ENCODE results near the gene SPATA9. TPM values are rescaled to one million over a fixed set of nuclear protein-coding genes. Genes with fewer than 3 reads are reported as not detected.
A peak's percentile ranks its signal among the peaks of the same experiment; 100 is the strongest.
"Not testable (repeated sequence)": the region's sequence is repeated elsewhere in the genome, so short reads cannot be mapped to it uniquely, and the experiment has no call there.

The SPATA9 gene
- total RNA-seq, 1 donor from 2014 or later = not detected

GRCh38 chr5:95725071-95725820 lies 42.5 kb upstream of the SPATA9 start:
- H3K36me3 Mint-ChIP-seq (ENCODE audit: low read depth) = no peaks in the 10 kb centered on the region
- DNase-seq (ENCODE audit: low spot score) = no peak
- intact Hi-C loops (cut with micrococcal nuclease) = no loop called here
- no peak overlapping the region for H3K4me3 Mint-ChIP-seq (ENCODE audit: low read depth)
- peaks cover 63% of the 10 kb centered on the region for H3K27me3 Mint-ChIP-seq (ENCODE audit: low read depth)
- H3K9me3 Mint-ChIP-seq = no peaks in the 10 kb centered on the region
- no peak overlapping the region for H3K27ac Mint-ChIP-seq
- H3K4me1 Mint-ChIP-seq (ENCODE audit: low read depth) = peaks cover 22% of the 10 kb centered on the region

DNA sequence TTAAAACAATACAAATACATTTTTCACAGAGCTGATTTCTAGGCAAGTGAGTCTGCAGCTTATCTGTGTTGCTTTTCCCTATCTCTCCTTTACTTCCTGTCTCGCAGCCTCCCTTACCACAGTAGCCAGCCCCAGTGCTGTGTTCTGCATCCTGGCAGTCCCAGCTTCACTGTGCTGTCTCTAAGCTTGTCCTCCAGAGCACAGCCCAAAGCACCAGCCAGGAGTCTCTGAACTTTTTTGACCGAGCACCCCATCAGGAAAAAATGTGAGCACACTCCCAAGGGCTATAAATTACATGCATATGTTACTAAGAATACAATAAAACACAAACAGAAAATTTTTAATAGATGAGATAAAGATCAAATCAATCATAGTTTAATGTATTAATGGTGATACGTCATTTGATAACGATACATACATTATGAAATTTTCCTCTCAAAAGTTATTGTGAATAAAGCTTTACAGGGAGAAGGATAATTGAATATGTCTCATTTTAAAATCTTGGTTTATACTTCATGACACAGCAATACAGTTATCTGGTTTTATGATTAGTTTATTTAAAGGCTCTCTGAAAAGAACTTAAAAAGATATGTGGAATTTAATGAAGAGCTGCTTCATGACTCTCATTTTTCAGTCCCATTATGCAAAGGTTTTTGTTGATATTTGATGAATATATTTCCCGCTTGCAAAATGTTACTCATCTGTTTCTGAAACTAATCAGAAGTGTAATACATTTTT lies 41.0 kb upstream of the SPATA9 start:
- no peak for DNase-seq (ENCODE audit: low spot score)
- Mint-ChIP-seq H3K4me3 (ENCODE audit: low read depth) (no peak overlapping the region), H3K9me3 (no peaks in the 10 kb centered on the region), H3K4me1 (ENCODE audit: low read depth) (peaks cover 25% of the 10 kb centered on the region), H3K27ac (no peak overlapping the region), H3K36me3 (ENCODE audit: low read depth) (no peaks in the 10 kb centered on the region), H3K27me3 (ENCODE audit: low read depth) (peaks cover 58% of the 10 kb centered on the region)
- intact Hi-C loops (cut with micrococcal nuclease) = no loop called here

- Mint-ChIP-seq H3K4me1 (ENCODE audit: low read depth) (peaks cover 19% of the 10 kb centered on the region), H3K27me3 (ENCODE audit: low read depth) (peaks cover 40% of the 10 kb centered on the region), H3K36me3 (ENCODE audit: low read depth) (no peaks in the 10 kb centered on the region), H3K9me3 (no peaks in the 10 kb centered on the region), H3K4me3 (ENCODE audit: low read depth) (no peak overlapping the region), H3K27ac (no peak overlapping the region)
- DNase-seq (ENCODE audit: low spot score) = no peak
- intact Hi-C loops (cut with micrococcal nuclease) = no loop called here
Observed at GRCh38 chr5:95721582-95722295, 38.9 kb upstream of the SPATA9 start.

DNA sequence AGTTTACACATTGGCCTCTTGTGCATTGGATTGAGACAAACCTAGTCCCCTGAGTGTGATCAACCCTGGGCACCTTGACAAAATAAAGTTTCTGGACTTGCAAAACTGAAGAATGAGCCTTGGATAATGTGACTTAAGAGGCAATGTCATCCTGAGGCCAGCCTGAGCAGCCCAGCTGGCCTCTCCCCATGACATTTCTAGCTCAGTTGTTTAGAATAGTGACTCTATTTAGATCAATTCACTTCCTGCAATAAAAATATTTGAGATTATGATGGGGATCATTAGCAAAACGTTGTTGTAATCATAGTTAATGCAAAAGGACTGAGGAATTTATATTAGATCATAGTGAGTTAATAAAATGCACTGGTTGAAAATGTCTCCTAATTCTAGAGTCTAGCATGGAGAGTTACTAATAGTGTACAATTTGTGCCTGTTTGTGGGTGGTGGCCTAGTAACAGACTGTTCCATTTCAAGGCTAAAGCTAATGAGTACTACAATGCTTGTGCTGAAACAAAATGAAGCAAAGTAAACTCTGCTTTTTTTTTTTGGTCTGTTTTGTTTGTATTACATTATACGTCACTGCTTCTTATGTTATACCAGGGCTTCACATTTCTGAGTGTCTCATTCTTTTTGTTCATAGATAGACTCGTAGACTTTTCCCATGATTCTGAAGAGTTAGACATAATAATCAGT lies 37.4 kb upstream of the SPATA9 start:
- peaks cover 23% of the 10 kb centered on the region for H3K4me1 Mint-ChIP-seq (ENCODE audit: low read depth)
- DNase-seq (ENCODE audit: low spot score) = no peak
- no peaks in the 10 kb centered on the region for H3K9me3 Mint-ChIP-seq
- H3K27me3 Mint-ChIP-seq (ENCODE audit: low read depth) = peaks cover 32% of the 10 kb centered on the region
- no peaks in the 10 kb centered on the region for H3K36me3 Mint-ChIP-seq (ENCODE audit: low read depth)
- intact Hi-C loops (cut with micrococcal nuclease) = no loop called here
- H3K4me3 Mint-ChIP-seq (ENCODE audit: low read depth) = no peak overlapping the region
- no peak overlapping the region for H3K27ac Mint-ChIP-seq

- no peak overlapping the region for H3K27ac Mint-ChIP-seq
- no peak overlapping the region for H3K4me3 Mint-ChIP-seq (ENCODE audit: low read depth)
- H3K36me3 Mint-ChIP-seq (ENCODE audit: low read depth) = no peaks in the 10 kb centered on the region
Observed at GRCh38 chr5:95718738-95719137, 35.9 kb upstream of the SPATA9 start.

GRCh38 chr5:95718203-95718602 lies 35.4 kb upstream of the SPATA9 start:
- no peaks in the 10 kb centered on the region for H3K9me3 Mint-ChIP-seq
- peak; percentile 21 for DNase-seq (ENCODE audit: low spot score)
- H3K4me1 Mint-ChIP-seq (ENCODE audit: low read depth) = peaks cover 19% of the 10 kb centered on the region

More at GRCh38 chr5:95718738-95719137, 35.9 kb upstream of the SPATA9 start:
- intact Hi-C loops (cut with micrococcal nuclease) = loop anchor here (1.0 to 5.0 kb wide), 9 partner anchors 28 to 819 kb away; partner anchors contain the start of gene GLRX
- peaks cover 30% of the 10 kb centered on the region for H3K27me3 Mint-ChIP-seq (ENCODE audit: low read depth)
- no peak for DNase-seq (ENCODE audit: low spot score)
- H3K4me1 Mint-ChIP-seq (ENCODE audit: low read depth) = peaks cover 23% of the 10 kb centered on the region
- H3K9me3 Mint-ChIP-seq = no peaks in the 10 kb centered on the region

DNA sequence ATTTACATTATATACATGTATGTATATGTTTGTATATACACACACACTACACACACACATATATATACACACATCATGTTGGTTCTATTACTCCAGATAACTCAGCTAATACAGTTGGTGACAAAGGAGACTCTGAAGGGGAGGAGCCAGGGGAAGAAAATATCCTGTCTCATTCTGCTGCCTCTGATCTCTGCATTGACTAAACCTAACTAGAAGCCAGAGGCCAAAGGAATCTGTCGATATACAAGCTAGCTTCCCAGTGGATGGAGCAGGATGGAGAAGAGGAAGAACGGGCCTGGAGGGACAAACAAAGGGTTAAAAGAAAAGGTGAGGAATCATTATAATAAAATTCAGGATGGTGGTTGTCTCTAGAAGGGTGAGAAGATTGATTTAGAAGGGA lies 34.6 kb upstream of the SPATA9 start:
- intact Hi-C loops (cut with micrococcal nuclease) = loop anchor here (5.0 kb wide), 4 partner anchors 105 to 820 kb away; partner anchors contain the start of gene GLRX
- Mint-ChIP-seq H3K9me3 (no peaks in the 10 kb centered on the region), H3K27me3 (ENCODE audit: low read depth) (peaks cover 31% of the 10 kb centered on the region), H3K4me1 (ENCODE audit: low read depth) (peaks cover 21% of the 10 kb centered on the region), H3K27ac (no peak overlapping the region), H3K36me3 (ENCODE audit: low read depth) (no peaks in the 10 kb centered on the region), H3K4me3 (ENCODE audit: low read depth) (no peak overlapping the region)
- DNase-seq (ENCODE audit: low spot score) = no peak

More at GRCh38 chr5:95718203-95718602, 35.4 kb upstream of the SPATA9 start:
- Mint-ChIP-seq H3K27me3 (ENCODE audit: low read depth) (peaks cover 31% of the 10 kb centered on the region), H3K27ac (no peak overlapping the region), H3K4me3 (ENCODE audit: low read depth) (no peak overlapping the region), H3K36me3 (ENCODE audit: low read depth) (no peaks in the 10 kb centered on the region)
- intact Hi-C loops (cut with micrococcal nuclease) = loop anchor here (1.0 to 5.0 kb wide), 9 partner anchors 29 to 819 kb away; partner anchors contain the start of gene GLRX

DNA sequence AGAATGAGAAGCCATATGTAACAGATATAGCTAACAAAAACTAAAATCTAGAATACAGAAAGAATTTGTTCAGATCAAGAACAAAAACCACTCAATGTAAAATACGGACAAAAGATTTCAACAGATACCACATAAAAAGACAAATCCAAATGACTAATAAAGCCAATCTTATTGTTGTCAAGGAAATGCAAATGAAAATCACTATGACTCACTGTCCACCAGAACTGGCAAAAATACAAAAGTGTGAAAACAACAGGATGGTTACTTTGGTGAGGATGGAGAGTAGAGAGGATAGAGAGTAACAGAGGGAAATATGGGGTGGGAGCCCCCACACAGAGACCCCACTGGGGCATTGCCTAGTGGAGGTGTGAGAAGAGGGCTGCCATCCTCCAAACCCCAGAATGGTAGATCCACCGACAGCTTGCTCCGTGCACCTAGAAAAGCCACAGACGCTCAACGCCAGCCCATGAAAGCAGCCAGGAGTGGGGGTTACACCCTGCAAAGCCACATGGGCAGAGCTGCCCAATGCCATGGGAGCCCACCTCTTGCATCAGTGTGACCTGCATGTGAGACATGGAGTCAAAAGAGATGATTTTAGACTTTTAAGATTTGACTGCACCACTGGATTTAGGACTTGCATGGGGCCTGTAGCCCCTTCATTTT lies 33.1 kb upstream of the SPATA9 start:
- Mint-ChIP-seq H3K27ac (no peak overlapping the region), H3K4me3 (ENCODE audit: low read depth) (no peak overlapping the region)
- no peak for DNase-seq (ENCODE audit: low spot score)

GRCh38 chr5:95713960-95714710 lies 31.3 kb upstream of the SPATA9 start:
- Mint-ChIP-seq H3K9me3 (no peaks in the 10 kb centered on the region), H3K36me3 (ENCODE audit: low read depth) (no peaks in the 10 kb centered on the region), H3K27me3 (ENCODE audit: low read depth) (peaks cover 19% of the 10 kb centered on the region), H3K27ac (no peak overlapping the region), H3K4me3 (ENCODE audit: low read depth) (no peak overlapping the region), H3K4me1 (ENCODE audit: low read depth) (peaks cover 21% of the 10 kb centered on the region)
- DNase-seq (ENCODE audit: low spot score) = no peak
- intact Hi-C loops (cut with micrococcal nuclease) = no loop called here

More for the DNA sequence above, 33.1 kb upstream of the SPATA9 start:
- no peaks in the 10 kb centered on the region for H3K36me3 Mint-ChIP-seq (ENCODE audit: low read depth)
- H3K27me3 Mint-ChIP-seq (ENCODE audit: low read depth) = peaks cover 30% of the 10 kb centered on the region
- intact Hi-C loops (cut with micrococcal nuclease) = loop anchor here (1.0 to 5.0 kb wide), 5 partner anchors 44 to 821 kb away; partner anchors contain the start of gene GLRX
- peaks cover 24% of the 10 kb centered on the region for H3K4me1 Mint-ChIP-seq (ENCODE audit: low read depth)
- no peaks in the 10 kb centered on the region for H3K9me3 Mint-ChIP-seq

DNA sequence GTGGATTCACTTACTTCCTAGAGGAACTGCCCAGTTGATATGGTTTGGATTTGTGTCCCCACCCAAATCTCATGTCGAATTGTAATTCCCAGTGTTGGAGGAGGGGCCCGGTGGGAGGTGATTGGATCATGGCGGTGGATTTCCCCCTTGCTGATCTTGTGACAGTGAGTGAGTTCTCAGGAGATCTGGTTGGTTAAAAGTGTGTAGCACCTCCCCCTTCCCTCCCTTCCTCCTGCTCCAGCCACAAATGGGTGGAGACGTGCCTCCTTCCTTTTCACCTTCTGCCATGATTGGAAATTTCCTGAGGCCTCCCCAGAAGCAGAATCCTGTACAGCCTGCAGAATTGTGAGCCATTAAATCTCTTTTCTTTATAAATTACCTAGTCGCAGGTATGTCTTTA lies 30.5 kb upstream of the SPATA9 start:
- H3K36me3 Mint-ChIP-seq (ENCODE audit: low read depth); H3K27ac Mint-ChIP-seq; DNase-seq (ENCODE audit: low spot score); intact Hi-C loops (cut with micrococcal nuclease); H3K9me3 Mint-ChIP-seq; H3K4me3 Mint-ChIP-seq (ENCODE audit: low read depth): not testable (repeated sequence)
- peaks cover 21% of the 10 kb centered on the region for H3K4me1 Mint-ChIP-seq (ENCODE audit: low read depth)
- H3K27me3 Mint-ChIP-seq (ENCODE audit: low read depth) = peaks cover 24% of the 10 kb centered on the region

GRCh38 chr5:95712347-95712958 lies 29.7 kb upstream of the SPATA9 start:
- intact Hi-C loops (cut with micrococcal nuclease) = no loop called here
- Mint-ChIP-seq H3K9me3 (no peaks in the 10 kb centered on the region), H3K36me3 (ENCODE audit: low read depth) (no peaks in the 10 kb centered on the region), H3K27me3 (ENCODE audit: low read depth) (peaks cover 32% of the 10 kb centered on the region), H3K4me3 (ENCODE audit: low read depth) (no peak overlapping the region), H3K27ac (no peak overlapping the region), H3K4me1 (ENCODE audit: low read depth) (peaks cover 21% of the 10 kb centered on the region)
- DNase-seq (ENCODE audit: low spot score) = no peak
